Measurements from ENCODE around the gene NAA50. TPM values are rescaled to one million over a fixed set of nuclear protein-coding genes. Genes with fewer than 3 reads are reported as not detected.

Gene NAA50
- total and polyA plus RNA-seq, 2 of the 13 experiments (the other 11 are each of a cell fraction or from before 2014, with no cell fraction given), result 30.2 to 233 TPM

DNA sequence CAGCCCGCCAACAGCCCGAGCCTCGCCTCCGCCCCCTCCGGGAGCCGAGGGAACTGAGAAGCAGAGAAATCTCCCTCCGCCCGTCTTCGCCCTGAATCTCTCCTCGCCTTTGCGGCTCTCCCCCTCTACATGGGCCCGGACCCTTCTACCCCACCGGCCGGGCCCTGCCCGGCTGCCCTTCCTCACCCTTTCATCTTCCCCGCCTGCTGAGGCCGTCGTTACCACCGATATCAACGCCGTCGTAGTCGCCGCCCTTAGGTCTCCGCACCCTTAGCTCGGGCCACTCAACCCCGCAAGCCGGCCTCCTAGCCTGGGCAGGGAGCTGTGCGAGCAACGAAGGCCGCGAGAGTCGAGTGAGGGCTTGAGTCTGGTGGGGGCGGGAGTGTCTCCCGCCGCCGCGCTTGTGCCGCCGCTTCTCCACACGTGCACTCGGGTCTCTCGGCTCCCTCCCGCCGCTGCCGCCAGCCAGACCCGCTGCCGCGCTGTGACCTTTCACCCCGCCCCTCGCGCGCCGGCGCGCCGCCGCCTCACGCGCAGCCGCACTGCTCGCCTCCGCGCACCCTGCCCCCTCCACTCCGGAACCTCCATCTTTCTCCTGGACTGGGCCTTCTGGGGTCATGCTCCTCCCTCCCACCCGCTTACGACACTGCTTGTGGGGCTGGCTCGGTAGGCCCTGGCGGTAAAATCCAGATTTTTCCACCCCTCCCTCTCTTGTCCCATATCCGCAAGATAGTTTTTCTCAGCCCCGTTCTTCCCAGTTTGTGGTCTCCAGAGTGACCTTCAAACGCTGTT, at the start of gene NAA50 (continued):
- TF ChIP-seq, protein P1, sequence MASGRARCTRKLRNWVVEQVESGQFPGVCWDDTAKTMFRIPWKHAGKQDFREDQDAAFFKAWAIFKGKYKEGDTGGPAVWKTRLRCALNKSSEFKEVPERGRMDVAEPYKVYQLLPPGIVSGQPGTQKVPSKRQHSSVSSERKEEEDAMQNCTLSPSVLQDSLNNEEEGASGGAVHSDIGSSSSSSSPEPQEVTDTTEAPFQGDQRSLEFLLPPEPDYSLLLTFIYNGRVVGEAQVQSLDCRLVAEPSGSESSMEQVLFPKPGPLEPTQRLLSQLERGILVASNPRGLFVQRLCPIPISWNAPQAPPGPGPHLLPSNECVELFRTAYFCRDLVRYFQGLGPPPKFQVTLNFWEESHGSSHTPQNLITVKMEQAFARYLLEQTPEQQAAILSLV (CRISPR knock-in tag; IDR thresholded peaks at IDR 0.05; ENCODE audit: borderline replicate concordance), result peak; percentile 75; the same call in 1 of the 2 replicates
- no peak for TF ChIP-seq HMGA1 (CRISPR knock-in tag; conservative IDR thresholded peaks at IDR 0.05)
- no peak for TF ChIP-seq FOXK2 (IDR thresholded peaks at IDR 0.05)
- TF ChIP-seq ZNF337 (CRISPR knock-in tag; IDR thresholded peaks at IDR 0.05; ENCODE audit: borderline replicate concordance, low read depth), result no peak; the same call in 1 of the 2 replicates
- TF ChIP-seq CAMTA2 (CRISPR knock-in tag; IDR thresholded peaks at IDR 0.05; ENCODE audit: borderline replicate concordance), result 0 out of 2 replicates have a peak, but pooled peaks have one; percentile 24
- no peak; the same call in 1 of the 2 replicates for TF ChIP-seq NFIC (IDR thresholded peaks at IDR 0.05; ENCODE audit: low read length)
- TF ChIP-seq ARNTL (CRISPR knock-in tag; IDR thresholded peaks at IDR 0.05), result no peak
- peak; percentile 33; the same call in 1 of the 2 replicates for TF ChIP-seq BCL6 (CRISPR knock-in tag; IDR thresholded peaks at IDR 0.05)
- TF ChIP-seq BORCS8-MEF2B (CRISPR knock-in tag; IDR thresholded peaks at IDR 0.05), result peak; percentile 72; the same call in 1 of the 2 replicates
- TF ChIP-seq, protein P2, sequence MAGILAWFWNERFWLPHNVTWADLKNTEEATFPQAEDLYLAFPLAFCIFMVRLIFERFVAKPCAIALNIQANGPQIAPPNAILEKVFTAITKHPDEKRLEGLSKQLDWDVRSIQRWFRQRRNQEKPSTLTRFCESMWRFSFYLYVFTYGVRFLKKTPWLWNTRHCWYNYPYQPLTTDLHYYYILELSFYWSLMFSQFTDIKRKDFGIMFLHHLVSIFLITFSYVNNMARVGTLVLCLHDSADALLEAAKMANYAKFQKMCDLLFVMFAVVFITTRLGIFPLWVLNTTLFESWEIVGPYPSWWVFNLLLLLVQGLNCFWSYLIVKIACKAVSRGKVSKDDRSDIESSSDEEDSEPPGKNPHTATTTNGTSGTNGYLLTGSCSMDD (CRISPR knock-in tag; IDR thresholded peaks at IDR 0.05), result no peak
- no peak for TF ChIP-seq NFE2L2 (IDR thresholded peaks at IDR 0.05; ENCODE audit: low read length)
- peak; percentile 89 for TF ChIP-seq YY1 (IDR thresholded peaks at IDR 0.05; ENCODE audit: insufficient read depth, insufficient replicate concordance, low read depth, low read length)
- TF ChIP-seq ZNF501 (CRISPR knock-in tag; IDR thresholded peaks at IDR 0.05), result peak; percentile 53
- peak; percentile 99 for TF ChIP-seq NR2C2 (CRISPR knock-in tag; IDR thresholded peaks at IDR 0.05; ENCODE audit: borderline replicate concordance)
- TF ChIP-seq, protein P3, sequence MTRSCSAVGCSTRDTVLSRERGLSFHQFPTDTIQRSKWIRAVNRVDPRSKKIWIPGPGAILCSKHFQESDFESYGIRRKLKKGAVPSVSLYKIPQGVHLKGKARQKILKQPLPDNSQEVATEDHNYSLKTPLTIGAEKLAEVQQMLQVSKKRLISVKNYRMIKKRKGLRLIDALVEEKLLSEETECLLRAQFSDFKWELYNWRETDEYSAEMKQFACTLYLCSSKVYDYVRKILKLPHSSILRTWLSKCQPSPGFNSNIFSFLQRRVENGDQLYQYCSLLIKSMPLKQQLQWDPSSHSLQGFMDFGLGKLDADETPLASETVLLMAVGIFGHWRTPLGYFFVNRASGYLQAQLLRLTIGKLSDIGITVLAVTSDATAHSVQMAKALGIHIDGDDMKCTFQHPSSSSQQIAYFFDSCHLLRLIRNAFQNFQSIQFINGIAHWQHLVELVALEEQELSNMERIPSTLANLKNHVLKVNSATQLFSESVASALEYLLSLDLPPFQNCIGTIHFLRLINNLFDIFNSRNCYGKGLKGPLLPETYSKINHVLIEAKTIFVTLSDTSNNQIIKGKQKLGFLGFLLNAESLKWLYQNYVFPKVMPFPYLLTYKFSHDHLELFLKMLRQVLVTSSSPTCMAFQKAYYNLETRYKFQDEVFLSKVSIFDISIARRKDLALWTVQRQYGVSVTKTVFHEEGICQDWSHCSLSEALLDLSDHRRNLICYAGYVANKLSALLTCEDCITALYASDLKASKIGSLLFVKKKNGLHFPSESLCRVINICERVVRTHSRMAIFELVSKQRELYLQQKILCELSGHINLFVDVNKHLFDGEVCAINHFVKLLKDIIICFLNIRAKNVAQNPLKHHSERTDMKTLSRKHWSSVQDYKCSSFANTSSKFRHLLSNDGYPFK (CRISPR knock-in tag; IDR thresholded peaks at IDR 0.05; ENCODE audit: borderline replicate concordance), result no peak; the same call in 1 of the 2 replicates
- TF ChIP-seq HNRNPUL1 (IDR thresholded peaks at IDR 0.05; ENCODE audit: low read depth, low read length), result no peak
- no peak; the same call in 1 of the 2 replicates for TF ChIP-seq ZFP1 (CRISPR knock-in tag; IDR thresholded peaks at IDR 0.05)
- TF ChIP-seq ZZZ3 (CRISPR knock-in tag; IDR thresholded peaks at IDR 0.05; ENCODE audit: borderline replicate concordance), result no peak
- TF ChIP-seq FOXA3 (CRISPR knock-in tag; IDR thresholded peaks at IDR 0.05), result peak; percentile 19; the same call in 1 of the 2 replicates
- TF ChIP-seq POLR2G (IDR thresholded peaks at IDR 0.05; ENCODE audit: low read depth, low read length), result peak; percentile 78
- TF ChIP-seq, protein P4, sequence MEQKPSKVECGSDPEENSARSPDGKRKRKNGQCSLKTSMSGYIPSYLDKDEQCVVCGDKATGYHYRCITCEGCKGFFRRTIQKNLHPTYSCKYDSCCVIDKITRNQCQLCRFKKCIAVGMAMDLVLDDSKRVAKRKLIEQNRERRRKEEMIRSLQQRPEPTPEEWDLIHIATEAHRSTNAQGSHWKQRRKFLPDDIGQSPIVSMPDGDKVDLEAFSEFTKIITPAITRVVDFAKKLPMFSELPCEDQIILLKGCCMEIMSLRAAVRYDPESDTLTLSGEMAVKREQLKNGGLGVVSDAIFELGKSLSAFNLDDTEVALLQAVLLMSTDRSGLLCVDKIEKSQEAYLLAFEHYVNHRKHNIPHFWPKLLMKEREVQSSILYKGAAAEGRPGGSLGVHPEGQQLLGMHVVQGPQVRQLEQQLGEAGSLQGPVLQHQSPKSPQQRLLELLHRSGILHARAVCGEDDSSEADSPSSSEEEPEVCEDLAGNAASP (CRISPR knock-in tag; IDR thresholded peaks at IDR 0.05; ENCODE audit: borderline replicate concordance), result peak; percentile 79; the same call in 1 of the 2 replicates
- TF ChIP-seq NKX3-1 (CRISPR knock-in tag; IDR thresholded peaks at IDR 0.05), result no peak
- no peak for TF ChIP-seq ZNF460 (CRISPR knock-in tag; IDR thresholded peaks at IDR 0.05; ENCODE audit: borderline replicate concordance)
- no peak for TF ChIP-seq FOXM1 (CRISPR knock-in tag; IDR thresholded peaks at IDR 0.05)

Measured in HepG2 (cell line).